ENCODE measurements around the gene PARG.
"Not testable (repeated sequence)": the region's sequence is repeated elsewhere in the genome, so short reads cannot be mapped to it uniquely, and the experiment has no call there.

The PARG gene

GRCh38 chr10:49858697-49859382 is 83.0 kb downstream of the PARG start:
- H3K9me3 ChIP-seq (ENCODE audit: control insufficient read depth, insufficient read depth, low read length); H3K36me3 ChIP-seq (ENCODE audit: insufficient read depth, low read length); H3K4me1 ChIP-seq (ENCODE audit: insufficient read depth, low read length); H3K9ac ChIP-seq (ENCODE audit: low read depth, low read length): not testable (repeated sequence)

GRCh38 chr10:49849520-49849919 is 92.3 kb downstream of the PARG start:
- H3K4me1 ChIP-seq (ENCODE audit: insufficient read depth, low read length); H3K36me3 ChIP-seq (ENCODE audit: insufficient read depth, low read length); H3K9ac ChIP-seq (ENCODE audit: low read depth, low read length); H3K9me3 ChIP-seq (ENCODE audit: control insufficient read depth, insufficient read depth, low read length): not testable (repeated sequence)

GRCh38 chr10:49844775-49845595 is 96.8 kb downstream of the PARG start:
- Histone ChIP-seq H3K9ac (ENCODE audit: low read depth, low read length) (no peak overlapping the region), H3K36me3 (ENCODE audit: insufficient read depth, low read length) (peaks cover 7% of the 10 kb centered on the region), H3K9me3 (ENCODE audit: control insufficient read depth, insufficient read depth, low read length) (no peaks in the 10 kb centered on the region), H3K4me1 (ENCODE audit: insufficient read depth, low read length) (no peaks in the 10 kb centered on the region)

GRCh38 chr10:49842333-49842628 is 99.5 kb downstream of the PARG start:
- H3K36me3 ChIP-seq (ENCODE audit: insufficient read depth, low read length); H3K9me3 ChIP-seq (ENCODE audit: control insufficient read depth, insufficient read depth, low read length); H3K4me1 ChIP-seq (ENCODE audit: insufficient read depth, low read length); H3K9ac ChIP-seq (ENCODE audit: low read depth, low read length): not testable (repeated sequence)

GRCh38 chr10:49841615-49842332 is 100.1 kb downstream of the PARG start:
- Histone ChIP-seq H3K4me1 (ENCODE audit: insufficient read depth, low read length) (no peaks in the 10 kb centered on the region), H3K9ac (ENCODE audit: low read depth, low read length) (no peak overlapping the region), H3K36me3 (ENCODE audit: insufficient read depth, low read length) (peaks cover 9% of the 10 kb centered on the region), H3K9me3 (ENCODE audit: control insufficient read depth, insufficient read depth, low read length) (no peaks in the 10 kb centered on the region)

GRCh38 chr10:49837685-49838084 is 104.1 kb downstream of the PARG start:
- Histone ChIP-seq H3K9ac (ENCODE audit: low read depth, low read length) (no peak overlapping the region), H3K9me3 (ENCODE audit: control insufficient read depth, insufficient read depth, low read length) (no peaks in the 10 kb centered on the region), H3K36me3 (ENCODE audit: insufficient read depth, low read length) (peaks cover 5% of the 10 kb centered on the region), H3K4me1 (ENCODE audit: insufficient read depth, low read length) (peaks cover 14% of the 10 kb centered on the region)

- H3K36me3 ChIP-seq (ENCODE audit: insufficient read depth, low read length): peaks cover 5% of the 10 kb centered on the region
- H3K9ac ChIP-seq (ENCODE audit: low read depth, low read length): no peak overlapping the region
- no peaks in the 10 kb centered on the region for H3K9me3 ChIP-seq (ENCODE audit: control insufficient read depth, insufficient read depth, low read length)
- peaks cover 20% of the 10 kb centered on the region for H3K4me1 ChIP-seq (ENCODE audit: insufficient read depth, low read length)
Measured at GRCh38 chr10:49837051-49837478, 104.8 kb downstream of the PARG start.

- Histone ChIP-seq H3K4me1 (ENCODE audit: insufficient read depth, low read length) (peaks cover 37% of the 10 kb centered on the region), H3K9me3 (ENCODE audit: control insufficient read depth, insufficient read depth, low read length) (no peaks in the 10 kb centered on the region), H3K36me3 (ENCODE audit: insufficient read depth, low read length) (peaks cover 2% of the 10 kb centered on the region; the same call in 1 of the 2 replicates), H3K9ac (ENCODE audit: low read depth, low read length) (no peak overlapping the region)
Measured at GRCh38 chr10:49834976-49835375, 106.9 kb downstream of the PARG start.

GRCh38 chr10:49834201-49834600 is 107.6 kb downstream of the PARG start:
- H3K9me3 ChIP-seq (ENCODE audit: control insufficient read depth, insufficient read depth, low read length): no peaks in the 10 kb centered on the region
- no peaks in the 10 kb centered on the region; the same call in 1 of the 2 replicates for H3K36me3 ChIP-seq (ENCODE audit: insufficient read depth, low read length)
- H3K9ac ChIP-seq (ENCODE audit: low read depth, low read length): no peak overlapping the region
- H3K4me1 ChIP-seq (ENCODE audit: insufficient read depth, low read length): peaks cover 42% of the 10 kb centered on the region

GRCh38 chr10:49833168-49833567 is 108.7 kb downstream of the PARG start:
- H3K36me3 ChIP-seq (ENCODE audit: insufficient read depth, low read length): no peaks in the 10 kb centered on the region
- H3K9me3 ChIP-seq (ENCODE audit: control insufficient read depth, insufficient read depth, low read length): no peaks in the 10 kb centered on the region
- H3K4me1 ChIP-seq (ENCODE audit: insufficient read depth, low read length): peaks cover 43% of the 10 kb centered on the region
- no peak overlapping the region for H3K9ac ChIP-seq (ENCODE audit: low read depth, low read length)

GRCh38 chr10:49831352-49832035 is 110.3 kb downstream of the PARG start:
- Histone ChIP-seq H3K36me3 (ENCODE audit: insufficient read depth, low read length) (peaks cover 6% of the 10 kb centered on the region; the same call in 1 of the 2 replicates), H3K4me1 (ENCODE audit: insufficient read depth, low read length) (peaks cover 55% of the 10 kb centered on the region), H3K9ac (ENCODE audit: low read depth, low read length) (no peak overlapping the region), H3K9me3 (ENCODE audit: control insufficient read depth, insufficient read depth, low read length) (no peaks in the 10 kb centered on the region)

GRCh38 chr10:49830846-49831245 is 111.0 kb downstream of the PARG start:
- H3K4me1 ChIP-seq (ENCODE audit: insufficient read depth, low read length): peaks cover 55% of the 10 kb centered on the region
- no peaks in the 10 kb centered on the region for H3K9me3 ChIP-seq (ENCODE audit: control insufficient read depth, insufficient read depth, low read length)
- H3K36me3 ChIP-seq (ENCODE audit: insufficient read depth, low read length): peaks cover 6% of the 10 kb centered on the region; the same call in 1 of the 2 replicates
- no peak overlapping the region for H3K9ac ChIP-seq (ENCODE audit: low read depth, low read length)

- no peak overlapping the region; the same call in 1 of the 2 replicates for H3K9ac ChIP-seq (ENCODE audit: low read depth, low read length)
Measured at GRCh38 chr10:49830016-49830415, 111.8 kb downstream of the PARG start.

GRCh38 chr10:49827297-49827696 is 114.5 kb downstream of the PARG start:
- Histone ChIP-seq H3K36me3 (ENCODE audit: insufficient read depth, low read length) (peaks cover 14% of the 10 kb centered on the region), H3K9ac (ENCODE audit: low read depth, low read length) (no peak overlapping the region), H3K9me3 (ENCODE audit: control insufficient read depth, insufficient read depth, low read length) (no peaks in the 10 kb centered on the region; the same call in 1 of the 2 replicates), H3K4me1 (ENCODE audit: insufficient read depth, low read length) (peaks cover 37% of the 10 kb centered on the region)

More at GRCh38 chr10:49830016-49830415, 111.8 kb downstream of the PARG start:
- Histone ChIP-seq H3K9me3 (ENCODE audit: control insufficient read depth, insufficient read depth, low read length) (no peaks in the 10 kb centered on the region), H3K4me1 (ENCODE audit: insufficient read depth, low read length) (peaks cover 51% of the 10 kb centered on the region), H3K36me3 (ENCODE audit: insufficient read depth, low read length) (peaks cover 6% of the 10 kb centered on the region; the same call in 1 of the 2 replicates)
